ENCODE data around the gene CDK2AP2.

Gene CDK2AP2

GRCh38 chr11:67538306-67538705 is 30.3 kb upstream of the CDK2AP2 start:
- Mint-ChIP-seq H3K27me3 (peaks cover 4% of the 10 kb centered on the region), H3K36me3 (peaks cover 7% of the 10 kb centered on the region), H3K27ac (no peak overlapping the region), H3K4me1 (no peaks in the 10 kb centered on the region), H3K4me3 (no peak overlapping the region), H3K9me3 (peaks cover 17% of the 10 kb centered on the region)
- CTCF ChIA-PET, result no interaction called here
- no peak for DNase-seq

GRCh38 chr11:67535561-67535960 is 27.6 kb upstream of the CDK2AP2 start:
- H3K4me1 Mint-ChIP-seq, result no peaks in the 10 kb centered on the region
- H3K9me3 Mint-ChIP-seq, result peaks cover 19% of the 10 kb centered on the region
- CTCF ChIA-PET, result no interaction called here
- H3K27ac Mint-ChIP-seq, result no peak overlapping the region
- no peak overlapping the region for H3K4me3 Mint-ChIP-seq
- peaks cover 3% of the 10 kb centered on the region for H3K27me3 Mint-ChIP-seq
- peaks cover 7% of the 10 kb centered on the region for H3K36me3 Mint-ChIP-seq
- no peak for DNase-seq

GRCh38 chr11:67534070-67534679 is 26.2 kb upstream of the CDK2AP2 start:
- peaks cover 19% of the 10 kb centered on the region for H3K9me3 Mint-ChIP-seq
- CTCF ChIA-PET, result no interaction called here
- peaks cover 3% of the 10 kb centered on the region for H3K27me3 Mint-ChIP-seq
- peaks cover 7% of the 10 kb centered on the region for H3K36me3 Mint-ChIP-seq
- H3K27ac Mint-ChIP-seq, result no peak overlapping the region
- DNase-seq, result no peak
- H3K4me3 Mint-ChIP-seq, result no peak overlapping the region
- no peaks in the 10 kb centered on the region for H3K4me1 Mint-ChIP-seq

- CTCF ChIA-PET, result interaction anchor here (0.6 kb wide), 1 partner anchor 601 kb away, joined by 7 read pairs; no protein-coding TSS in a partner anchor
- H3K27me3 Mint-ChIP-seq, result peaks cover 7% of the 10 kb centered on the region
- no peak overlapping the region for H3K4me3 Mint-ChIP-seq
- H3K36me3 Mint-ChIP-seq, result peaks cover 7% of the 10 kb centered on the region
- H3K27ac Mint-ChIP-seq, result no peak overlapping the region
- peaks cover 19% of the 10 kb centered on the region for H3K9me3 Mint-ChIP-seq
- no peaks in the 10 kb centered on the region for H3K4me1 Mint-ChIP-seq
- no peak for DNase-seq
Observed at GRCh38 chr11:67532889-67533288, 24.9 kb upstream of the CDK2AP2 start.

GRCh38 chr11:67530282-67530592 is 22.3 kb upstream of the CDK2AP2 start:
- no peak for DNase-seq
- Mint-ChIP-seq H3K36me3 (peaks cover 7% of the 10 kb centered on the region), H3K27ac (no peak overlapping the region), H3K4me3 (no peak overlapping the region), H3K4me1 (no peaks in the 10 kb centered on the region), H3K27me3 (peaks cover 16% of the 10 kb centered on the region), H3K9me3 (peaks cover 14% of the 10 kb centered on the region)
- CTCF ChIA-PET, result no interaction called here

GRCh38 chr11:67528376-67528775 is 20.4 kb upstream of the CDK2AP2 start:
- peaks cover 2% of the 10 kb centered on the region for H3K9me3 Mint-ChIP-seq

GRCh38 chr11:67525275-67525976 is 17.5 kb upstream of the CDK2AP2 start:
- CTCF ChIA-PET, result no interaction called here
- no peaks in the 10 kb centered on the region for H3K4me1 Mint-ChIP-seq
- no peak overlapping the region for H3K4me3 Mint-ChIP-seq
- no peak for DNase-seq
- H3K9me3 Mint-ChIP-seq, result no peaks in the 10 kb centered on the region
- H3K27ac Mint-ChIP-seq, result no peak overlapping the region
- peaks cover 18% of the 10 kb centered on the region for H3K27me3 Mint-ChIP-seq
- H3K36me3 Mint-ChIP-seq, result no peaks in the 10 kb centered on the region

More at GRCh38 chr11:67528376-67528775, 20.4 kb upstream of the CDK2AP2 start:
- H3K36me3 Mint-ChIP-seq, result no peaks in the 10 kb centered on the region
- H3K4me1 Mint-ChIP-seq, result no peaks in the 10 kb centered on the region
- CTCF ChIA-PET, result no interaction called here
- H3K27me3 Mint-ChIP-seq, result peaks cover 13% of the 10 kb centered on the region
- H3K27ac Mint-ChIP-seq, result no peak overlapping the region
- no peak for DNase-seq
- H3K4me3 Mint-ChIP-seq, result no peak overlapping the region

- Mint-ChIP-seq H3K4me1 (no peaks in the 10 kb centered on the region), H3K27me3 (peaks cover 18% of the 10 kb centered on the region), H3K36me3 (no peaks in the 10 kb centered on the region), H3K4me3 (no peak overlapping the region), H3K27ac (no peak overlapping the region), H3K9me3 (no peaks in the 10 kb centered on the region)
- CTCF ChIA-PET, result no interaction called here
- DNase-seq, result no peak
Observed at GRCh38 chr11:67524480-67524808, 16.5 kb upstream of the CDK2AP2 start.

GRCh38 chr11:67523556-67524479 is 15.9 kb upstream of the CDK2AP2 start:
- DNase-seq, result no peak
- peaks cover 21% of the 10 kb centered on the region for H3K27me3 Mint-ChIP-seq
- no peaks in the 10 kb centered on the region for H3K4me1 Mint-ChIP-seq
- H3K4me3 Mint-ChIP-seq, result no peak overlapping the region
- H3K9me3 Mint-ChIP-seq, result no peaks in the 10 kb centered on the region
- CTCF ChIA-PET, result no interaction called here
- no peaks in the 10 kb centered on the region for H3K36me3 Mint-ChIP-seq
- no peak overlapping the region for H3K27ac Mint-ChIP-seq

GRCh38 chr11:67522844-67523555 is 15.0 kb upstream of the CDK2AP2 start, which contains the start of gene CABP2:
Gene CABP2, minus strand, starts transcription at chr11:67523446. Its CDS starts 120 bp downstream, at chr11:67523326.
- Mint-ChIP-seq H3K4me1 (no peaks in the 10 kb centered on the region), H3K27me3 (peaks cover 25% of the 10 kb centered on the region)
- CTCF ChIA-PET, result no interaction called here

GRCh38 chr11:67522338-67522737 is 14.4 kb upstream of the CDK2AP2 start:
- Mint-ChIP-seq H3K9me3 (no peaks in the 10 kb centered on the region), H3K36me3 (no peaks in the 10 kb centered on the region), H3K27me3 (peaks cover 26% of the 10 kb centered on the region), H3K4me3 (no peak overlapping the region), H3K4me1 (no peaks in the 10 kb centered on the region), H3K27ac (no peak overlapping the region)
- CTCF ChIA-PET, result no interaction called here
- no peak for DNase-seq

More at GRCh38 chr11:67522844-67523555, 15.0 kb upstream of the CDK2AP2 start, which contains the start of gene CABP2:
- no peak within 1 kb of the TSS for H3K4me3 Mint-ChIP-seq
- H3K27ac Mint-ChIP-seq, result no peak within 1 kb of the TSS
- no peaks in the 10 kb centered on the region for H3K36me3 Mint-ChIP-seq
- no peak for DNase-seq
- no peaks in the 10 kb centered on the region for H3K9me3 Mint-ChIP-seq

GRCh38 chr11:67521924-67522323 is 14.0 kb upstream of the CDK2AP2 start:
- no peaks in the 10 kb centered on the region for H3K9me3 Mint-ChIP-seq
- H3K4me1 Mint-ChIP-seq, result no peaks in the 10 kb centered on the region
- H3K36me3 Mint-ChIP-seq, result no peaks in the 10 kb centered on the region
- no peak overlapping the region for H3K27ac Mint-ChIP-seq
- CTCF ChIA-PET, result no interaction called here
- no peak for DNase-seq
- no peak overlapping the region for H3K4me3 Mint-ChIP-seq
- H3K27me3 Mint-ChIP-seq, result peaks cover 22% of the 10 kb centered on the region

GRCh38 chr11:67520856-67521824 is 13.2 kb upstream of the CDK2AP2 start:
- CTCF ChIA-PET, result no interaction called here
- Mint-ChIP-seq H3K27me3 (peaks cover 21% of the 10 kb centered on the region), H3K9me3 (no peaks in the 10 kb centered on the region)

More at GRCh38 chr11:67520856-67521824, 13.2 kb upstream of the CDK2AP2 start:
- no peak overlapping the region for H3K4me3 Mint-ChIP-seq
- H3K4me1 Mint-ChIP-seq, result no peaks in the 10 kb centered on the region
- no peak overlapping the region for H3K27ac Mint-ChIP-seq
- no peak for DNase-seq
- H3K36me3 Mint-ChIP-seq, result no peaks in the 10 kb centered on the region
